ENCODE results near the gene MSLN.

The MSLN gene

DNA sequence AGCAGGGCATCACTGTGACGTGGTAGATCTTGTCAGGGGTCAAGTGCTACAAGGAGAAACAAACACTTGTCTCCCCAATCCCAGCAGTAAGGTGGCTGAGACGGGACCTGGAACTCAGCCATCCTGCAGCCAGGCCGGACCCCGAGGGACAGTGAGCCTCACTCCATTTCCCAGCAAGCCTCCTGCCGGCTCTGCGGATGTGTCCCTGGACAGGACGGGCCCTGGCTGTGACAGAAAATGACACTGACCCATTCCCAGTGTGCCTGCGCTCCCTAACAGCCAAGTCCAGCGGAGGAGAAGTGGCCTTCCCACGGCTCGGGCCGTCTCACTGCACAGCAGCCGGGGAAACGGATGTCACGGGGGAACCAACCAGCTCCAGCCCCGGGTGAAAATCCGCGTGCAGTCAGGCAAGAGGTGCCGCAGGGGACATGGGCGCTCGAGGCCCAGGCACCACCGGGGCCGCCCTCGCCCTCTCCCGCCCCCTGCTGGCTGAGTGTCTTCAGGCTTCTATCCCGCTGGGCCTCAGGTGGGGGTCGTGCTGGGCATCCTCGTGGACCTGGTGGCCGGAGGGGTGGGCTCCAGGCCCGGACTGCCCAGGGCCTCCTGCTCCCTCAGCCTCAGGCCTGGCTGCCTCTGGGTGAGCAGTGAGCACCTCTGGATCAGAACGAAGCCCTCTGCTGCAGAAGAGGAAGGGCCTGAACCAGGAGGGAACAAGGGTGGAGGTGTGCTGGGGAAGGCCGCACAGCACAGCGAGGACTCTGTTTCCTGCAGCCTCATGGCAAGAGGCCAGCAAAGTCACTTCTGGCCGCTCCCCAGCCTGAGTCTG is 26.9 kb upstream of the MSLN start:
- ChIA-PET POLR2A (ENCODE audit: low non-redundant PET) (interaction anchor here (0.6 kb wide), 1 partner anchor 50 kb away, joined by 4 read pairs; no protein-coding TSS in a partner anchor), CTCF (interaction anchor here (0.6 to 0.9 kb wide), 3 partner anchors 8 to 66 kb away, joined by 3 to 4 read pairs (median 3); partner anchors contain the start of gene CIAO3)
- H3K27ac ChIP-seq: peak overlapping the region; percentile 95; the same call in 1 of the 2 replicates
- no peak for TF ChIP-seq CTCF (conservative IDR thresholded peaks at IDR 0.05; ENCODE audit: low read depth)
- no peak for DNase-seq (ENCODE audit: low spot score)

DNA sequence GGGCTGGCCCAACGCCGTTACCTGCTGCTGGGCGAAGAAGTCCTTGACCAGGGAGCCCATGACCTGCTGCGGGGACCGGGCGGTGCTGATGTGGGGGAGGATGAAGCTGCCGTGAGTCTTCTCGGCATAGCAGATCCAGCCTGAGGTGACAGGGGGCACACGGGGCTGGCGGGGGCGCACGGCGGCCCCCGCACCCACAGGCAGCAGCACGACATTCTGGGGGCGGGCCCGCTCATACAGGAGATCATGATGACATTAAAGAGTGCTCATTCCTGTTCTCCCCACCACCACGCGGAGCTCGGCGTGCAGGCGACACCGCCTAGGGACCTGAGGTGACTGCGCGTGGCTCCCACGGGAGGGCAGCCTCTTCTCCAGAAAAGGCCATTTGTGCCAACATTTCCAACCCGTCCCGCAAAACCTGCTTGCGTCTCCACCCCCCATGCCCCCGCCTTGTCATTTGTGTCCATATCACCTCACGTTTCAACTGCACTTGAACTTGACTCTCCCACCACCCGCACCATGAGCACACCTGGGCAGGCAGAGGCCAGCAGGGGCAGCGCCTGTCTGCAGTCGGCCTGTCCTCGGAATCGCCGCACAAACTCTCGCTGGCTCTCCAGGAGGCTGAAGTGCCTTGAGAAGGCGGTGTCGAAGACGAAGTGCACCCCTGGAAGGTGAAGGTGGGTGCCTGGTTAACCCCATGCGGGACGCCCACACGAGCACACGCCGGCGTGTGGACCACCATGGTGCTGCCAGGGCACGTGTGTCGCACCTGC is 26.1 kb upstream of the MSLN start:
- ChIA-PET CTCF (interaction anchor here (0.6 kb wide), 1 partner anchor 67 kb away, joined by 4 read pairs; no protein-coding TSS in a partner anchor), POLR2A (ENCODE audit: low non-redundant PET) (interaction anchor here (0.6 kb wide), 1 partner anchor 49 kb away, joined by 4 read pairs; no protein-coding TSS in a partner anchor)
- H3K27ac ChIP-seq: no peak overlapping the region
- DNase-seq (ENCODE audit: low spot score): no peak
- no peak for TF ChIP-seq CTCF (conservative IDR thresholded peaks at IDR 0.05; ENCODE audit: low read depth)

GRCh38 chr16:734981-735881 is 25.3 kb upstream of the MSLN start:
- H3K27ac ChIP-seq: peak overlapping the region; percentile 81
- POLR2A ChIA-PET (ENCODE audit: low non-redundant PET): interaction anchor here (0.5 kb wide), 1 partner anchor 48 kb away, joined by 4 read pairs; no protein-coding TSS in a partner anchor
- TF ChIP-seq CTCF (conservative IDR thresholded peaks at IDR 0.05; ENCODE audit: low read depth): no peak
- CTCF ChIA-PET: no interaction called here
- DNase-seq (ENCODE audit: low spot score): no peak

DNA sequence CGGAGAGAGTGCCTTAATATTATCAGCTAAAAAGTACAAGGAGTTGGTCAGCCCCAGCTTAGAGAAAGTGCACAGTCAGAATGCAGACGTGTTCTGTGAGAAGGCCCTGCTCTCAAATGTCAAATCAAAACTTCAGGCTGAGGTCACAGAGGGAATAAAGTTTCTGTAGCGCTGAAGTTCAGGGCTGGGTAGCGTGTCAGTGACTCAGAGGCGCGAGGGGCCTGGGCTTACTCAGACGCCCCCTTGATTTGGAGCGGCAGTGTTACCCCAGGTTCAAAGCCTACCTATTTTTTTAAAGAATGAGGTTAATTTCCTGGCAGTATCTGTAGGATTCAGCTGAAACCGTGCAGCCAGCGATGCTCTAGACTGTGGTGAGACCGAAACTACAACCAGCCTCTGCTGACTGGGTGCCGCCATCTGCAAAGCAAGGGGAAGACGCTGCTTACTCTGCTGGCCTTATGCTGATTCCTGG is 24.5 kb upstream of the MSLN start:
- no peak for TF ChIP-seq CTCF (conservative IDR thresholded peaks at IDR 0.05; ENCODE audit: low read depth)
- CTCF ChIA-PET: no interaction called here
- peak overlapping the region; percentile 81 for H3K27ac ChIP-seq
- POLR2A ChIA-PET (ENCODE audit: low non-redundant PET): interaction anchor here (0.5 kb wide), 1 partner anchor 48 kb away, joined by 4 read pairs; no protein-coding TSS in a partner anchor
- DNase-seq (ENCODE audit: low spot score): no peak

DNA sequence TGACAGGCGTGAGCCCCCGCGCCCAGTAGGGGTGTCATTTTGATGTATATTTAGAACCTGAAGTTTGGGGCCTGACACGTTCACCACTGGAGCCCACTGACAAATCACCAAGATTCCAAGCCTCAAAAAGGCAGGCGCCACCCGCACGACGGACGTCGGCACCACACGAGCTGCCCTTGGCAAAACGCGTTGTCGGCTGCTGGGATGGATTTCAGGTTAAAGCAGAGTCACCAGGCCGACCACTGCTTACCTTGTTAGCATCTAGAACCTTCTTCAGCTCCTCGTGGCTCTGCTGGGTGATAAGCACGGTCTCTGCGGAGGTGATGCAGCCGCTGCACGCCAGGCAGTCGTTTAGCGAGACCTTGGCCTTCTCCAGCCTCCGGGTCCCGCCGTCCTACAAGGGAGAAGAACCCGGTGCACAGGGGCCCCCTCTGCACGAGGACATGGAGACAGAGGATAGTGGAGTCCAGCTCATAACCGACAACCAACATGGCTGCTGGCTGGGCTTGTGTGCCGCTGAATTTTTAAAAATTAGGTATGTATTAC is 23.5 kb upstream of the MSLN start:
- ChIA-PET POLR2A (ENCODE audit: low non-redundant PET) (interaction anchor here (0.6 kb wide), 1 partner anchor 12 kb away, joined by 3 read pairs; no protein-coding TSS in a partner anchor), CTCF (interaction anchor here (0.9 to 1.4 kb wide), 3 partner anchors 9 to 49 kb away, joined by 3 to 8 read pairs (median 4); no protein-coding TSS in a partner anchor)
- H3K27ac ChIP-seq: peak overlapping the region; percentile 81

More for the DNA sequence above, 23.5 kb upstream of the MSLN start:
- TF ChIP-seq CTCF (conservative IDR thresholded peaks at IDR 0.05; ENCODE audit: low read depth): no peak
- no peak for DNase-seq (ENCODE audit: low spot score)
